Panc1 (cell line): Measurements from ENCODE around the gene NPR2. TPM values are rescaled to one million over a fixed set of nuclear protein-coding genes. Genes with fewer than 3 reads are reported as not detected.

Source experiments
- ATAC-seq: fragments of 200-7000 bp; cut with Tn5 transposase; 2 replicates; pipeline ENCODE4 v1.9.1; 2020; ENCODE audit warnings: mild to moderate bottlenecking, moderate library complexity
- BruUV-seq: library from RNA; stranded (reverse); fragments of 400-500 nt; replicated peaks from 2 replicates; lab custom pipeline; 2021; lab: Mats Ljungman, UMichigan
- CTCF ChIA-PET: fragments of 300-600 bp; sonication (Branson Sonifier 250); formaldehyde crosslinking; loops from one replicate; lab custom pipeline; 2022; ENCODE audit warnings: antibody characterized with exemption; lab: Charles Lee
- POLR2A ChIA-PET: fragments of 300-600 bp; sonication (Branson Sonifier 250); formaldehyde crosslinking; loops from one replicate; lab custom pipeline; 2022; ENCODE audit warnings: antibody characterized with exemption; lab: Charles Lee
- DNase-seq: peaks from one replicate; pipeline ENCODE4 v3.0.0-alpha.2; 2010; ENCODE audit warnings: low read depth, low spot score
- H3K27ac ChIP-seq: 2 replicates; pipeline ENCODE4 v1.5.1; 2011; ENCODE audit warnings: mild to moderate bottlenecking, low read length, inconsistent platforms
- H3K27me3 ChIP-seq: fragments of 200-500 bp; sonication (Bioruptor generic); 2 replicates; pipeline ENCODE4 v1.6.0; 2014; ENCODE audit warnings: low read length, inconsistent platforms; ENCODE audit not compliant: control insufficient read depth, insufficient read depth
- H3K36me3 ChIP-seq: fragments of 200-500 bp; sonication (Bioruptor generic); 2 replicates; pipeline ENCODE4 v1.5.1; 2014; ENCODE audit warnings: inconsistent platforms, mild to moderate bottlenecking, low read length, moderate library complexity; ENCODE audit not compliant: control insufficient read depth, insufficient read depth
- H3K4me1 ChIP-seq: 2 replicates; pipeline ENCODE4 v1.5.1; 2011; ENCODE audit warnings: inconsistent platforms, mild to moderate bottlenecking, low read length, moderate library complexity; ENCODE audit not compliant: control insufficient read depth, insufficient read depth
- H3K4me3 ChIP-seq, 2 experiments: 2 replicates each; pipeline ENCODE4 v1.5.1; 2011 to 2012; ENCODE audit warnings: low read depth in 2 of 2, low read length in 2 of 2, mild to moderate bottlenecking in 2 of 2, inconsistent platforms in 1 of 2, moderate library complexity in 1 of 2
- H3K9me3 ChIP-seq: fragments of 200-500 bp; sonication (Bioruptor generic); 2 replicates; pipeline ENCODE4 v1.5.1; 2014; ENCODE audit warnings: low read depth, mild to moderate bottlenecking, inconsistent platforms, low read length, moderate library complexity; ENCODE audit not compliant: control insufficient read depth, insufficient read depth
- CTCF ChIP-seq: fragments of 450-650 bp; IDR thresholded peaks from 2 replicates; pipeline ENCODE4 v1.5.1; 2017; ENCODE audit warnings: mild to moderate bottlenecking
- POLR2AphosphoS5 ChIP-seq: IDR thresholded peaks from 2 replicates; pipeline ENCODE4 v1.6.1; 2012; ENCODE audit warnings: mild to moderate bottlenecking, low read depth, low read length, moderate library complexity
- REST ChIP-seq, 2 experiments: IDR thresholded peaks; 2 replicates each; pipeline ENCODE4 v1.6.1; 2011 to 2012; ENCODE audit warnings: low read depth in 2 of 2, control low read depth in 1 of 2, low read length in 1 of 2, mild to moderate bottlenecking in 1 of 2, moderate library complexity in 1 of 2; ENCODE audit not compliant: insufficient read depth in 1 of 2
- SIN3A ChIP-seq: IDR thresholded peaks from 2 replicates; pipeline ENCODE4 v1.6.1; 2012; ENCODE audit warnings: low read depth, mild to moderate bottlenecking, low read length, moderate library complexity, borderline replicate concordance; ENCODE audit not compliant: insufficient read depth
- TCF7L2 ChIP-seq: IDR thresholded peaks from 2 replicates; pipeline ENCODE4 v1.6.1; 2011; ENCODE audit warnings: mild to moderate bottlenecking, low read depth, low read length, inconsistent platforms
- in situ Hi-C: cut with HindIII; loops from 2 replicates; pipeline ENCODE4 v1.10.0; 2016; ENCODE audit warnings: low sequenced_read_pairs, low pct_unique_long_range_greater_than_20kb
- intact Hi-C: fragments of 100-400 bp; cut with micrococcal nuclease; formaldehyde crosslinking; loops from one replicate; pipeline ENCODE4 v1.10.0; 2022; ENCODE audit not compliant: unreplicated experiment
- total RNA-seq: library from RNA; stranded (reverse); gene quantifications from one replicate; pipeline ENCODE4 v1.2.1, GENCODE V29; 2021; ENCODE audit not compliant: unreplicated experiment

Gene NPR2
- total RNA-seq, 1 experiment from 2014 or later, result 12.2 TPM

GRCh38 chr9:35818341-35818740 is 26.9 kb downstream of the NPR2 start:
- peaks cover 3% of the 10 kb centered on the region; the same call in 1 of the 2 replicates for H3K27me3 ChIP-seq
- POLR2A ChIA-PET, result no interaction called here
- DNase-seq (no peak), ATAC-seq (no peak)
- H3K4me1 ChIP-seq, result peaks cover 10% of the 10 kb centered on the region
- no TSS peak for BruUV-seq
- H3K36me3 ChIP-seq, result no peaks in the 10 kb centered on the region
- H3K9me3 ChIP-seq, result no peaks in the 10 kb centered on the region
- in situ Hi-C loops (no loop called here), intact Hi-C loops (loop anchor here (10.0 kb wide), 1 partner anchor 164 kb away; the partner anchor contains the start of genes CCDC107, RMRP and SIT1)
- H3K4me3 ChIP-seq, result no peak overlapping the region
- no peak for TF ChIP-seq CTCF
- TF ChIP-seq SIN3A, result no peak
- no peak for TF ChIP-seq REST (IDR thresholded peaks at IDR 0.05; ENCODE audit: insufficient read depth in 1 of 2, low read depth in 2 of 2, low read length in 1 of 2)
- TF ChIP-seq POLR2AphosphoS5, result no peak
- no peak for TF ChIP-seq TCF7L2
- H3K27ac ChIP-seq, result no peak overlapping the region
- CTCF ChIA-PET, result no interaction called here

- intact Hi-C loops (no loop called here), in situ Hi-C loops (no loop called here)
- POLR2A ChIA-PET, result no interaction called here
- ATAC-seq (no peak), DNase-seq (no peak)
- Histone ChIP-seq H3K27me3 (peaks cover 3% of the 10 kb centered on the region; the same call in 1 of the 2 replicates), H3K4me1 (no peaks in the 10 kb centered on the region; the same call in 1 of the 2 replicates), H3K27ac (no peak overlapping the region), H3K9me3 (no peaks in the 10 kb centered on the region), H3K4me3 (no peak overlapping the region), H3K36me3 (no peaks in the 10 kb centered on the region)
- no peak for TF ChIP-seq REST (IDR thresholded peaks at IDR 0.05; ENCODE audit: insufficient read depth in 1 of 2, low read depth in 2 of 2, low read length in 1 of 2)
- no peak for TF ChIP-seq TCF7L2
- no peak for TF ChIP-seq CTCF
- no peak for TF ChIP-seq POLR2AphosphoS5
- no TSS peak for BruUV-seq
- CTCF ChIA-PET, result no interaction called here
These were observed 28.7 kb downstream of the NPR2 start for GRCh38 chr9:35820076-35820475.
